Muscle layer of colon (tissue), 2 donors: Measurements from ENCODE around the gene SIGLEC6.

Source experiments
- H3K27ac ChIP-seq: one replicate; pipeline ENCODE4 v1.7.0; 2013; ENCODE audit warnings: low read depth, mild to moderate bottlenecking, low read length, moderate library complexity
- H3K27me3 ChIP-seq, 2 donors: one replicate each; pipeline ENCODE4 v1.7.0; 2013; ENCODE audit warnings: low read length in 2 of 2, mild to moderate bottlenecking in 2 of 2; ENCODE audit not compliant: insufficient read depth in 2 of 2, control insufficient read depth in 1 of 2
- H3K36me3 ChIP-seq: one replicate; pipeline ENCODE4 v1.7.0; 2013; ENCODE audit warnings: mild to moderate bottlenecking, low read length; ENCODE audit not compliant: insufficient read depth
- H3K4me1 ChIP-seq: one replicate; pipeline ENCODE4 v1.7.0; 2013; ENCODE audit warnings: mild to moderate bottlenecking, low read length; ENCODE audit not compliant: insufficient read depth
- H3K4me3 ChIP-seq, 2 donors: one replicate each; pipeline ENCODE4 v1.7.0; 2013; ENCODE audit warnings: low read length in 2 of 2, low read depth in 1 of 2, mild to moderate bottlenecking in 1 of 2, moderate library complexity in 1 of 2
- H3K9ac ChIP-seq: one replicate; pipeline ENCODE4 v1.7.0; 2013; ENCODE audit warnings: low read length
- H3K9me3 ChIP-seq: one replicate; pipeline ENCODE4 v1.7.0; 2013; ENCODE audit warnings: mild to moderate bottlenecking, low read length
- donor health status: abdominal sarcoma.
- donor health status: Adenocarcinoma of cecum.

The SIGLEC6 gene

GRCh38 chr19:51564791-51565190 is 33.3 kb upstream of the SIGLEC6 start:
- Histone ChIP-seq H3K9me3 (no peaks in the 10 kb centered on the region), H3K4me3 (no peak overlapping the region), H3K27me3 (peaks cover 9 to 13% of the 10 kb centered on the region in 2 donors), H3K4me1 (no peaks in the 10 kb centered on the region), H3K27ac (no peak overlapping the region), H3K36me3 (no peaks in the 10 kb centered on the region), H3K9ac (no peak overlapping the region)

- Histone ChIP-seq H3K27ac (no peak overlapping the region), H3K27me3 (peaks cover 9 to 13% of the 10 kb centered on the region in 2 donors), H3K4me3 (no peak overlapping the region), H3K36me3 (no peaks in the 10 kb centered on the region), H3K9ac (no peak overlapping the region), H3K4me1 (no peaks in the 10 kb centered on the region), H3K9me3 (no peaks in the 10 kb centered on the region)
Observed at GRCh38 chr19:51560339-51560738, 28.9 kb upstream of the SIGLEC6 start.

- Histone ChIP-seq H3K9me3 (no peaks in the 10 kb centered on the region), H3K9ac (no peak overlapping the region), H3K4me3 (no peak overlapping the region), H3K27me3 (peaks cover 6 to 13% of the 10 kb centered on the region in 2 donors), H3K27ac (no peak overlapping the region), H3K4me1 (no peaks in the 10 kb centered on the region), H3K36me3 (no peaks in the 10 kb centered on the region)
Observed at GRCh38 chr19:51559240-51559639, 27.8 kb upstream of the SIGLEC6 start.

GRCh38 chr19:51552996-51553725 is 21.7 kb upstream of the SIGLEC6 start:
- Histone ChIP-seq H3K27me3 (no peaks in the 10 kb centered on the region), H3K36me3 (no peaks in the 10 kb centered on the region), H3K9me3 (no peaks in the 10 kb centered on the region), H3K27ac (no peak overlapping the region), H3K4me1 (no peaks in the 10 kb centered on the region), H3K9ac (no peak overlapping the region), H3K4me3 (no peak overlapping the region)

GRCh38 chr19:51552608-51552995 is 21.1 kb upstream of the SIGLEC6 start:
- H3K4me1 ChIP-seq: no peaks in the 10 kb centered on the region
- no peak overlapping the region for H3K4me3 ChIP-seq

GRCh38 chr19:51551673-51552432 is 20.4 kb upstream of the SIGLEC6 start:
- Histone ChIP-seq H3K36me3 (no peaks in the 10 kb centered on the region), H3K4me1 (no peaks in the 10 kb centered on the region), H3K9me3 (no peaks in the 10 kb centered on the region), H3K4me3 (no peak overlapping the region), H3K27ac (no peak overlapping the region), H3K9ac (no peak overlapping the region), H3K27me3 (no peaks in the 10 kb centered on the region)

More at GRCh38 chr19:51552608-51552995, 21.1 kb upstream of the SIGLEC6 start:
- no peaks in the 10 kb centered on the region for H3K27me3 ChIP-seq
- no peak overlapping the region for H3K27ac ChIP-seq
- no peaks in the 10 kb centered on the region for H3K9me3 ChIP-seq
- no peak overlapping the region for H3K9ac ChIP-seq
- H3K36me3 ChIP-seq: no peaks in the 10 kb centered on the region

GRCh38 chr19:51550848-51551672 is 19.6 kb upstream of the SIGLEC6 start:
- Histone ChIP-seq H3K4me1 (no peaks in the 10 kb centered on the region), H3K36me3 (no peaks in the 10 kb centered on the region), H3K4me3 (no peak overlapping the region), H3K9me3 (no peaks in the 10 kb centered on the region), H3K27ac (no peak overlapping the region), H3K27me3 (peaks cover 0 to 1% of the 10 kb centered on the region in 2 donors), H3K9ac (no peak overlapping the region)

GRCh38 chr19:51549533-51550324 is 18.3 kb upstream of the SIGLEC6 start:
- Histone ChIP-seq H3K27me3 (peaks cover 0 to 3% of the 10 kb centered on the region in 2 donors), H3K27ac (no peak overlapping the region), H3K9ac (no peak overlapping the region), H3K36me3 (no peaks in the 10 kb centered on the region), H3K9me3 (no peaks in the 10 kb centered on the region), H3K4me1 (no peaks in the 10 kb centered on the region), H3K4me3 (no peak overlapping the region)

GRCh38 chr19:51548891-51549305 is 17.4 kb upstream of the SIGLEC6 start:
- Histone ChIP-seq H3K36me3 (no peaks in the 10 kb centered on the region), H3K4me1 (no peaks in the 10 kb centered on the region), H3K27ac (no peak overlapping the region), H3K27me3 (peaks cover 0 to 3% of the 10 kb centered on the region in 2 donors), H3K9me3 (no peaks in the 10 kb centered on the region), H3K4me3 (no peak overlapping the region), H3K9ac (no peak overlapping the region)

- H3K9ac ChIP-seq: no peak overlapping the region
- H3K27me3 ChIP-seq: peaks cover 0 to 3% of the 10 kb centered on the region in 2 donors
Observed at GRCh38 chr19:51548213-51548651, 16.8 kb upstream of the SIGLEC6 start.

More at GRCh38 chr19:51548213-51548651, 16.8 kb upstream of the SIGLEC6 start:
- H3K4me1 ChIP-seq: no peaks in the 10 kb centered on the region
- H3K36me3 ChIP-seq: no peaks in the 10 kb centered on the region
- H3K4me3 ChIP-seq: no peak overlapping the region
- H3K27ac ChIP-seq: no peak overlapping the region
- H3K9me3 ChIP-seq: no peaks in the 10 kb centered on the region
